ENCODE measurements around the gene CXCL12. TPM values are rescaled to one million over a fixed set of nuclear protein-coding genes. Genes with fewer than 3 reads are reported as not detected.

Gene CXCL12
- total RNA-seq, 4 donors from 2014 or later, result 6.7 to 65.2 (median 13.9) TPM

- no peak overlapping the region for H3K4me3 ChIP-seq
- no peaks in the 10 kb centered on the region for H3K4me1 ChIP-seq
- DNase-seq, result no peak
- no peaks in the 10 kb centered on the region for H3K9me3 ChIP-seq
- no peaks in the 10 kb centered on the region for H3K27me3 ChIP-seq
- no peaks in the 10 kb centered on the region for H3K36me3 ChIP-seq
- no peak overlapping the region for H3K27ac ChIP-seq
- TF ChIP-seq CTCF (IDR thresholded peaks at IDR 0.05) (no peak), POLR2A (IDR thresholded peaks at IDR 0.05) (no peak)
Observed at GRCh38 chr10:44413416-44413815, 28.5 kb upstream of the CXCL12 start.

- DNase-seq, result no peak
- H3K36me3 ChIP-seq, result no peaks in the 10 kb centered on the region
- TF ChIP-seq CTCF (IDR thresholded peaks at IDR 0.05), result no peak
- no peak for TF ChIP-seq POLR2A (IDR thresholded peaks at IDR 0.05)
- no peaks in the 10 kb centered on the region for H3K4me1 ChIP-seq
- no peaks in the 10 kb centered on the region for H3K27me3 ChIP-seq
- H3K27ac ChIP-seq, result no peak overlapping the region
- H3K4me3 ChIP-seq, result no peak overlapping the region
- H3K9me3 ChIP-seq, result no peaks in the 10 kb centered on the region
Observed at GRCh38 chr10:44411251-44411650, 26.4 kb upstream of the CXCL12 start.

GRCh38 chr10:44404741-44405437 lies 20.0 kb upstream of the CXCL12 start:
- Histone ChIP-seq H3K27me3 (no peaks in the 10 kb centered on the region), H3K36me3 (no peaks in the 10 kb centered on the region), H3K9me3 (no peaks in the 10 kb centered on the region), H3K4me3 (no peak overlapping the region), H3K27ac (no peak overlapping the region), H3K4me1 (no peaks in the 10 kb centered on the region)
- no peak for DNase-seq
- TF ChIP-seq POLR2A (IDR thresholded peaks at IDR 0.05) (no peak), CTCF (IDR thresholded peaks at IDR 0.05) (no peak)

- Histone ChIP-seq H3K9me3 (no peaks in the 10 kb centered on the region), H3K27ac (no peak overlapping the region), H3K27me3 (no peaks in the 10 kb centered on the region), H3K4me1 (no peaks in the 10 kb centered on the region), H3K4me3 (no peak overlapping the region), H3K36me3 (no peaks in the 10 kb centered on the region)
- peak in 1 of 3 donors; percentile 11 for DNase-seq
- TF ChIP-seq CTCF (IDR thresholded peaks at IDR 0.05) (no peak), POLR2A (IDR thresholded peaks at IDR 0.05) (no peak)
Observed at GRCh38 chr10:44402465-44403195, 17.7 kb upstream of the CXCL12 start.

GRCh38 chr10:44400541-44400940 lies 15.6 kb upstream of the CXCL12 start:
- no peak for DNase-seq
- Histone ChIP-seq H3K4me1 (no peaks in the 10 kb centered on the region), H3K4me3 (no peak overlapping the region), H3K36me3 (no peaks in the 10 kb centered on the region), H3K9me3 (no peaks in the 10 kb centered on the region), H3K27ac (no peak overlapping the region), H3K27me3 (no peaks in the 10 kb centered on the region)
- TF ChIP-seq CTCF (IDR thresholded peaks at IDR 0.05) (no peak), POLR2A (IDR thresholded peaks at IDR 0.05) (no peak)
